VCaP (cell line): ENCODE data around the gene LAMTOR1.

Experiments
- H3K27ac ChIP-seq: fragments of 450-650 bp; 2 replicates; pipeline ENCODE4 v1.5.1; 2017
- TF ChIP-seq, protein P1 (sequence below): fragments of 450-650 bp; conservative IDR thresholded peaks from 2 replicates; pipeline ENCODE4 v1.5.1; 2017; ENCODE audit warnings: mild to moderate bottlenecking, moderate library complexity

The LAMTOR1 gene

DNA sequence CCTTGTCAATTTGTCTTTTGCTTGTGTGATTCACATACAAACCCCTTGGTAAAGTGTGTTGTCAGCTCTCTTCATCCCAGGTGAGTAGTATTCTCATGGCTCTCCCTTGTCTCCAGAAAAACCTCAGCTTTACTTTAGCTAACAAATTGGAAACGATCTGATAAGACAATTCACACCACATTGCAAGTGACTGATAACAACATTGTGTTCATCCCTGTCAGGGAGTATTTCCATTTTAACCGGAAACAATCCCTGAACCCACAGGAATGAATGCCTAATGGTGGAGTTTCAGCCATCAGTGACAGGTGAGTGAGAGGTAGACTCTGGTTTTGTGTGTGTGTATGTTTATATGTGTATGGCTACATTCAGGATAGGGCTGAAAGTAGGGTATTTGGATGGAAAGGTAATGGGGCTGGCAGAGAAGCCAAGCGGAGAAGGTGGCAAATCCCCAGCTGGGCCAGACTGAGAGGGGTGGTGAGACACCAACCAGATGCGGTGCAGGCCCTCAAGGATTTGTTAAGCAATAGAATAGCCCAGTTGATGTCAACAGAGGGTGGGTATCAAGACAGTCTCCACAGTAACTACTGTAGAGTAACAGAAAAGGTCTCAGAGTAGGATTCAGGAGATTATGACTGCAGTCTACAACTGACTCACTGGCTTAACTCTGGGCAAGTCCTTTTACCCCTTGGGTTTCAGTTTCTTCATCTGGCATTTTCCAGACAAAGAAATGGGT, 14.9 kb downstream of the LAMTOR1 start:
- no peak overlapping the region for H3K27ac ChIP-seq
- TF ChIP-seq, protein P1, sequence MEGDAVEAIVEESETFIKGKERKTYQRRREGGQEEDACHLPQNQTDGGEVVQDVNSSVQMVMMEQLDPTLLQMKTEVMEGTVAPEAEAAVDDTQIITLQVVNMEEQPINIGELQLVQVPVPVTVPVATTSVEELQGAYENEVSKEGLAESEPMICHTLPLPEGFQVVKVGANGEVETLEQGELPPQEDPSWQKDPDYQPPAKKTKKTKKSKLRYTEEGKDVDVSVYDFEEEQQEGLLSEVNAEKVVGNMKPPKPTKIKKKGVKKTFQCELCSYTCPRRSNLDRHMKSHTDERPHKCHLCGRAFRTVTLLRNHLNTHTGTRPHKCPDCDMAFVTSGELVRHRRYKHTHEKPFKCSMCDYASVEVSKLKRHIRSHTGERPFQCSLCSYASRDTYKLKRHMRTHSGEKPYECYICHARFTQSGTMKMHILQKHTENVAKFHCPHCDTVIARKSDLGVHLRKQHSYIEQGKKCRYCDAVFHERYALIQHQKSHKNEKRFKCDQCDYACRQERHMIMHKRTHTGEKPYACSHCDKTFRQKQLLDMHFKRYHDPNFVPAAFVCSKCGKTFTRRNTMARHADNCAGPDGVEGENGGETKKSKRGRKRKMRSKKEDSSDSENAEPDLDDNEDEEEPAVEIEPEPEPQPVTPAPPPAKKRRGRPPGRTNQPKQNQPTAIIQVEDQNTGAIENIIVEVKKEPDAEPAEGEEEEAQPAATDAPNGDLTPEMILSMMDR = no peak

DNA sequence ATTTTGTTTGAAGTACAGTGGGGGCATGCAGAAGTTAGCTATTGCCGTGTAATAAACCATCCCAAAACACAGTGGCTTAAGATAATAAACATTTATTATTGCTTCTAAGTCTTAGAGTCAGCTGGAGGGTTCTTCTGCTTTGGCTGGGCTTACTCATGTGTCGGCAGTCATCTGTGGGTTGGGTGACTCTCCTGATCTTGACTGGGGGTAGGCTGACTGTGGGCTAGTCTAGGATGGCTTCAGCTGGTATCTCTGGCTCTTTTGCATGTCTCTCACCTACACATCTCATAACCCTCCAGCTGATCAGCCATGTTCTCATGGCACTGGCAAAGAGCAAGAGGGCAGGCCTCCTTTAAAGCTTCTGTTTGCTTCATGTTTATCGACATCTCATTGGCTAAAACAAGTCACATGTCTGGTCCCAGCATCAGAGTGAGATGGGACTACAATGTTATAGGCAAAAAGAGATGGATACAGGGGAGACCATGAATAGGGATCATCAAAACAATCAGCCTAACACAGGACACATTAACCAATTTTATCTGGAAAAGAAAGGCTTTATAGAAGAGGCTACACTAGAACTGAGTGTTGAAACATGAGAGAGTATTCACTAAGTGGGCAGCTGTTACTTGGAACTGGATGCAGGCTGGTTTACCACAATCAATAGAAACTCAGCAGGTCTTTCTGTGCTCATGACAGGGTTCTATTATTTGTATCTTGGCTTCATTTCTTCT, 17.3 kb downstream of the LAMTOR1 start:
- no peak overlapping the region for H3K27ac ChIP-seq
- TF ChIP-seq, protein P1 = no peak

DNA sequence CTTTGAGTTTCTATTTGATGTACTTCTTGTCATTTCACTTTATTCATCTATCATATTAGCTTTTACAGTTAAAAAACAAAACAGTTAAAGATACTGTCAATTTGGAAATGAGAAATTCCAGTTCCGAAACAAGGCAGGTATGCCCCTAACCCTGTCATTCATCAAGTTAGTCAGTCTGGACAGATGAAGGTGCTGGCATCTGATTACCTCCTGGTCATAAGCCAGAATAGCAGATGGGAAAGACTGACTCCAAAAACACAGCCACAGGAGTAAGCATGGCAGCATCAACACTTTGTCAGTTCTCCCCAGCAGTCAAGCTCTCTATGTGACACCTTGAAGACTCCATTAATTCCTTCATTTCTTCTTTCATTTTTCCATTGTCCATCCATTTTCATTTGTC, 18.1 kb downstream of the LAMTOR1 start:
- TF ChIP-seq, protein P1 = no peak
- H3K27ac ChIP-seq = no peak overlapping the region

DNA sequence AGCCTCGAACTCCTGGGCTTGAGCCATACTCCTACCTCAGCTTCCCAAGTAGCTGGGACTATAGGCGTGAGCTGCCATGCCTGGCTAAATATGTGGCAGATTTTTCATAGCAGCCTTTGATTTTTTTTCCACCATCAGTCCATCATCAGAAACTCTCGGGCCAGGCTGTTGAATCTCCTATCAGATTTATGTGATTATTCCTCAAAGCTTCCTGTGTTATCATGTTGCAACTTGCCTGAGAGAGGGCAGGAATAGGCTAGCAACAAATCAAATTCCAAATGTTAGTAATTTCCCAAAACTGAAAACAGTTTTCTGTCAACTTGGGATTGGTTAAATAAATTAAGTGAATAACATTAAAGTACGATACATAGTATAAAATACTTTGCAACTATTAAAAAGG, 19.0 kb downstream of the LAMTOR1 start:
- H3K27ac ChIP-seq = peak overlapping the region; percentile 93
- TF ChIP-seq, protein P1 = no peak

DNA sequence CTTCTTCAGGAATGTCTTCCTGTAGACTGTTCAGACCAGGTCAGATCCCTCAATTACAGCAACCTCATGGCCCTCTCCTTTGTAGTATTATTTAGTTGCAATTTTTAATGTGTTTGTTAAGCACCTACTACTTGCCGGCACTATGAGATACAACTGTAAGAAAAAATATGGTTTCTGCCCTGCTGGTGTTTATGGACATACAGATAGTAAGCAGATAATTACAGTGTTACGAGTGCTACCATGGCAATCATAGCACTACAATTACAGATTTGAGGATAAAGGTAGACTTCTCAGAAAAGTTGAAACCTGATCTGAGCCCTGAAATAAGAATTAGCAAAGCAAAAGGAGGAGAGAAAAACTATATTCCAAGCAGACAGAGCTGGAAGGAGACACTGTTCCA, 19.7 kb downstream of the LAMTOR1 start:
- peak overlapping the region; percentile 93 for H3K27ac ChIP-seq
- TF ChIP-seq, protein P1 = no peak

DNA sequence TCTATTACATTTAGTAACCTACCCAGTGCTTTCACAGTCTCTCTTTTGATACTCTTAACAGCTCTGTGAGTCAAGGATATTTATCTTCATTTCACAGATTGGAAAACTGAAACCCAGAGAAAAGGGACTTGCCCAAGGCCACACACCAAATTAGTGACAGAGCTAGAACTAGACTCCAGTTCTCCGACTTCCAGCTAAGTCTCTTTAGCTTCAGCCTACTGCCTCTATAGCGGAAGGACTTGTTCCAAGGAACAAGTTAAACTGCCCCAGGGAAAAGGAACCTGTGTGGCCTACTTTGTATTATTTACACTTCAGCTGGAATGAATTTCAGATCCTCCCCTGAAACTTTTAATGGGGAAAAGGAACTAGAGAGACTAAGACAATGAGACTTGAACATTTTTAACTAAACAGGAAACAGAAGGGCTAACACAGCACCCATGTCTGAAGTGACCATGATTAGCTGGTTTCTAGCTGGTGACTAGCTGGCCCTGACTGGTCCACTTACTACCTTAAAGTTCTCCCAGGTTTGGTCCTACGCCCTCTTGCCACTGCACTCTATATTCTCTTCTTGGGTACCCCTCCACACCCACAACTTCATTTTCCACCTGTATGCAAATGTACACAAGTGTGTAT, 21.2 kb downstream of the LAMTOR1 start:
- peak overlapping the region; percentile 93 for H3K27ac ChIP-seq
- TF ChIP-seq, protein P1 = no peak

DNA sequence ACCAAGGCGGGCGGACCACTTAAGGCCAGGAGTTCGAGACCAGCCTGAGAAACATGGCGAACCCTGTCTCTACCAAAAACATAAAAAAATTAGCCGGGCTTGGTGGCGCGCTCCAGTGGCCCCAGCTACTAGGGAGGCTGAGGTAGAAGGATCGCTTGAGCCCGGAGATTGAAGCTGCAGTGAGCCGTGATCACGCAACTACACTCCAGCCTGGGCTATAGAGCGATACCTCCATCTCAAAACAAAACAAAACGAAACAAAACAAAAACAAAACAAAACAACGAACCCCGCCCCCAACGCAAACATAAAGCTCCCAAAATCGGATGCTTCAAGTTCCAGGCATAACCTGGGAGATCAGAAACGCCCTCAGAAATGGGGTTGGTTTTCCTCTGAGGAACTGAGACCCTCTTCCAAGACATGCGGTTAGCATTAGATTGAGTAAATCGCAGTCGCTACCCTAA, 21.9 kb downstream of the LAMTOR1 start:
- peak overlapping the region; percentile 93 for H3K27ac ChIP-seq
- TF ChIP-seq, protein P1 = no peak
